ENCODE data around the gene CBLL1. TPM values are rescaled to one million over a fixed set of nuclear protein-coding genes. Genes with fewer than 3 reads are reported as not detected.

The CBLL1 gene
- total and polyA plus RNA-seq, 2 experiments from 2014 or later, result 31.1 to 67.4 TPM

DNA sequence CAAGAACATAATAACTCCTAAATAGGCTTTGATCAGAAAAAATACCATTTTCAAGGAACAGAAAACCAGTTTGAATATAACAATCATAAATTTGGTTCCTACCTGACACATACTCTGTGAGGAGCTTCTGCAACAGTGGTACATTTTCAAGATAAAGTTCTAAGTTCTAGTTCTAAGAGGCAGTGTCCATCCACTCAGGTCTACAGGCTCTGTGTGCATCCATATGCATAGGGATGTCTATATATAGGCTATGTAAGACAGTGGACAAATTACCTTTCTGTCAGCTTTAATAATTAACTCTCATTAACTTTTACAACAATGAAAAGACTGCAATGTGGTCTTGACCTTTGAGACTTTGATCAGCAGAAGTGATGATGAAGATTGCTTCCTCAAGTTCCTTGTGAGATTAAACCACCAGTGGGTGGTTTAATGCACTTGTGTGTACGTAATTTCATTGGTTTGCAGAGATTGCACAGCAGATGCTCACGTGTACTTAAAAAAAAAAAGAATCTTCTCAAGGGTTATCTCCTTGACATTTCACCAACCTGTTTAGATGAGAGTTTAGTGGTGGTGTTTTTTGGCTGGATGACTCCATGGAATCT, 59.2 kb downstream of the CBLL1 start, which contains the start of gene SLC26A3:
Gene SLC26A3, minus strand, starts transcription at position 215 of the 602 bp plus-strand sequence. CDS start 8,714 bp downstream, outside the sequence.
- no peak within 1 kb of the TSS for H3K27ac ChIP-seq (ENCODE audit: low read depth)
- Mint-ChIP-seq H3K9me3 (no peaks in the 10 kb centered on the region), H3K4me3 (no peak within 1 kb of the TSS), H3K27ac (no peak within 1 kb of the TSS), H3K36me3 (ENCODE audit: low read depth) (no peaks in the 10 kb centered on the region), H3K4me1 (no peaks in the 10 kb centered on the region), H3K27me3 (ENCODE audit: insufficient read depth, low read depth, poor library complexity) (no peaks in the 10 kb centered on the region)
- no peak for TF ChIP-seq CTCF (conservative IDR thresholded peaks at IDR 0.05; ENCODE audit: low read depth in 2 of 2)
- TF ChIP-seq CREB1 (CRISPR knock-in tag; IDR thresholded peaks at IDR 0.05; ENCODE audit: low read depth), result no peak
- no peak for TF ChIP-seq EZH2phosphoT487 (IDR thresholded peaks at IDR 0.05; ENCODE audit: unreplicated experiment)
- ATAC-seq (no peak), DNase-seq (ENCODE audit: low spot score) (no peak)
- no peaks in the 10 kb centered on the region for H3K79me2 ChIP-seq (replicated peaks; ENCODE audit: insufficient read depth)
- no peaks in the 10 kb centered on the region for H3K9me2 ChIP-seq (ENCODE audit: insufficient read depth)
- no peaks in the 10 kb centered on the region for H3K27me3 ChIP-seq (ENCODE audit: insufficient read depth)
- no peaks in the 10 kb centered on the region for H3F3A ChIP-seq (replicated peaks; ENCODE audit: low read depth)
- no peaks in the 10 kb centered on the region for H3K4me1 ChIP-seq (ENCODE audit: insufficient read depth)
- H4K20me1 ChIP-seq (replicated peaks; ENCODE audit: insufficient read depth), result no peaks in the 10 kb centered on the region
- no peak within 1 kb of the TSS for H3K4me2 ChIP-seq
- no peaks in the 10 kb centered on the region for H3K36me3 ChIP-seq (ENCODE audit: insufficient read depth)
- H3K4me3 ChIP-seq, result no peak within 1 kb of the TSS
- peak within 1 kb of the TSS; percentile 83; the same call in 1 of the 2 replicates for H2AFZ ChIP-seq

GRCh38 chr7:107809179-107809578, 65.2 kb downstream of the CBLL1 start:
- no peaks in the 10 kb centered on the region for H4K20me1 ChIP-seq (replicated peaks; ENCODE audit: insufficient read depth)
- H3K4me2 ChIP-seq, result no peak overlapping the region
- no peaks in the 10 kb centered on the region for H3K27me3 ChIP-seq (ENCODE audit: insufficient read depth)
- H3K36me3 Mint-ChIP-seq (ENCODE audit: low read depth), result no peaks in the 10 kb centered on the region
- no peak overlapping the region for H3K27ac ChIP-seq (ENCODE audit: low read depth)
- no peak for DNase-seq (ENCODE audit: low spot score)
- no peaks in the 10 kb centered on the region for H3K9me3 Mint-ChIP-seq
- no peaks in the 10 kb centered on the region for H3K9me2 ChIP-seq (ENCODE audit: insufficient read depth)
- no peak overlapping the region for H2AFZ ChIP-seq
- H3K36me3 ChIP-seq (ENCODE audit: insufficient read depth), result no peaks in the 10 kb centered on the region
- H3K4me3 ChIP-seq, result no peak overlapping the region
- H3K4me1 ChIP-seq (ENCODE audit: insufficient read depth), result no peaks in the 10 kb centered on the region
- H3F3A ChIP-seq (replicated peaks; ENCODE audit: low read depth), result no peaks in the 10 kb centered on the region
- ATAC-seq, result no peak
- H3K27ac Mint-ChIP-seq, result no peak overlapping the region
- H3K27me3 Mint-ChIP-seq (ENCODE audit: insufficient read depth, low read depth, poor library complexity), result peaks cover 2% of the 10 kb centered on the region
- no peak overlapping the region for H3K4me3 Mint-ChIP-seq
- H3K79me2 ChIP-seq (replicated peaks; ENCODE audit: insufficient read depth), result no peaks in the 10 kb centered on the region
- H3K4me1 Mint-ChIP-seq, result no peaks in the 10 kb centered on the region
- TF ChIP-seq EZH2phosphoT487 (IDR thresholded peaks at IDR 0.05; ENCODE audit: unreplicated experiment) (no peak), ZNF331 (CRISPR knock-in tag; IDR thresholded peaks at IDR 0.05; ENCODE audit: low read depth) (no peak), STAT1 (IDR thresholded peaks at IDR 0.05; ENCODE audit: unreplicated experiment) (no peak), CTCF (conservative IDR thresholded peaks at IDR 0.05; ENCODE audit: low read depth in 2 of 2) (no peak), EZH2 (IDR thresholded peaks at IDR 0.05; ENCODE audit: low read depth, unreplicated experiment) (no peak), JUNB (IDR thresholded peaks at IDR 0.05; ENCODE audit: unreplicated experiment) (no peak), NANOG (IDR thresholded peaks at IDR 0.05; ENCODE audit: borderline replicate concordance) (no peak)
- TF ChIP-seq, protein P1, sequence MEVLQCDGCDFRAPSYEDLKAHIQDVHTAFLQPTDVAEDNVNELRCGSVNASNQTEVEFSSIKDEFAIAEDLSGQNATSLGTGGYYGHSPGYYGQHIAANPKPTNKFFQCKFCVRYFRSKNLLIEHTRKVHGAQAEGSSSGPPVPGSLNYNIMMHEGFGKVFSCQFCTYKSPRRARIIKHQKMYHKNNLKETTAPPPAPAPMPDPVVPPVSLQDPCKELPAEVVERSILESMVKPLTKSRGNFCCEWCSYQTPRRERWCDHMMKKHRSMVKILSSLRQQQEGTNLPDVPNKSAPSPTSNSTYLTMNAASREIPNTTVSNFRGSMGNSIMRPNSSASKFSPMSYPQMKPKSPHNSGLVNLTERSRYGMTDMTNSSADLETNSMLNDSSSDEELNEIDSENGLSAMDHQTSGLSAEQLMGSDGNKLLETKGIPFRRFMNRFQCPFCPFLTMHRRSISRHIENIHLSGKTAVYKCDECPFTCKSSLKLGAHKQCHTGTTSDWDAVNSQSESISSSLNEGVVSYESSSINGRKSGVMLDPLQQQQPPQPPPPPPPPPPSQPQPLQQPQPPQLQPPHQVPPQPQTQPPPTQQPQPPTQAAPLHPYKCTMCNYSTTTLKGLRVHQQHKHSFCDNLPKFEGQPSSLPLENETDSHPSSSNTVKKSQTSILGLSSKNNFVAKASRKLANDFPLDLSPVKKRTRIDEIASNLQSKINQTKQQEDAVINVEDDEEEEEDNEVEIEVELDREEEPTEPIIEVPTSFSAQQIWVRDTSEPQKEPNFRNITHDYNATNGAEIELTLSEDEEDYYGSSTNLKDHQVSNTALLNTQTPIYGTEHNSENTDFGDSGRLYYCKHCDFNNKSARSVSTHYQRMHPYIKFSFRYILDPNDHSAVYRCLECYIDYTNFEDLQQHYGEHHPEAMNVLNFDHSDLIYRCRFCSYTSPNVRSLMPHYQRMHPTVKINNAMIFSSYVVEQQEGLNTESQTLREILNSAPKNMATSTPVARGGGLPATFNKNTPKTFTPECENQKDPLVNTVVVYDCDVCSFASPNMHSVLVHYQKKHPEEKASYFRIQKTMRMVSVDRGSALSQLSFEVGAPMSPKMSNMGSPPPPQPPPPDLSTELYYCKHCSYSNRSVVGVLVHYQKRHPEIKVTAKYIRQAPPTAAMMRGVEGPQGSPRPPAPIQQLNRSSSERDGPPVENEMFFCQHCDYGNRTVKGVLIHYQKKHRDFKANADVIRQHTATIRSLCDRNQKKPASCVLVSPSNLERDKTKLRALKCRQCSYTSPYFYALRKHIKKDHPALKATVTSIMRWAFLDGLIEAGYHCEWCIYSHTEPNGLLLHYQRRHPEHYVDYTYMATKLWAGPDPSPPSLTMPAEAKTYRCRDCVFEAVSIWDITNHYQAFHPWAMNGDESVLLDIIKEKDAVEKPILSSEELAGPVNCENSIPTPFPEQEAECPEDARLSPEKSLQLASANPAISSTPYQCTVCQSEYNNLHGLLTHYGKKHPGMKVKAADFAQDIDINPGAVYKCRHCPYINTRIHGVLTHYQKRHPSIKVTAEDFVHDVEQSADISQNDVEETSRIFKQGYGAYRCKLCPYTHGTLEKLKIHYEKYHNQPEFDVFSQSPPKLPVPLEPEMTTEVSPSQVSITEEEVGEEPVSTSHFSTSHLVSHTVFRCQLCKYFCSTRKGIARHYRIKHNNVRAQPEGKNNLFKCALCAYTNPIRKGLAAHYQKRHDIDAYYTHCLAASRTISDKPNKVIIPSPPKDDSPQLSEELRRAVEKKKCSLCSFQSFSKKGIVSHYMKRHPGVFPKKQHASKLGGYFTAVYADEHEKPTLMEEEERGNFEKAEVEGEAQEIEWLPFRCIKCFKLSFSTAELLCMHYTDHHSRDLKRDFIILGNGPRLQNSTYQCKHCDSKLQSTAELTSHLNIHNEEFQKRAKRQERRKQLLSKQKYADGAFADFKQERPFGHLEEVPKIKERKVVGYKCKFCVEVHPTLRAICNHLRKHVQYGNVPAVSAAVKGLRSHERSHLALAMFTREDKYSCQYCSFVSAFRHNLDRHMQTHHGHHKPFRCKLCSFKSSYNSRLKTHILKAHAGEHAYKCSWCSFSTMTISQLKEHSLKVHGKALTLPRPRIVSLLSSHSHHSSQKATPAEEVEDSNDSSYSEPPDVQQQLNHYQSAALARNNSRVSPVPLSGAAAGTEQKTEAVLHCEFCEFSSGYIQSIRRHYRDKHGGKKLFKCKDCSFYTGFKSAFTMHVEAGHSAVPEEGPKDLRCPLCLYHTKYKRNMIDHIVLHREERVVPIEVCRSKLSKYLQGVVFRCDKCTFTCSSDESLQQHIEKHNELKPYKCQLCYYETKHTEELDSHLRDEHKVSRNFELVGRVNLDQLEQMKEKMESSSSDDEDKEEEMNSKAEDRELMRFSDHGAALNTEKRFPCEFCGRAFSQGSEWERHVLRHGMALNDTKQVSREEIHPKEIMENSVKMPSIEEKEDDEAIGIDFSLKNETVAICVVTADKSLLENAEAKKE (CRISPR knock-in tag; IDR thresholded peaks at IDR 0.05), result no peak
- TF ChIP-seq, protein P2, sequence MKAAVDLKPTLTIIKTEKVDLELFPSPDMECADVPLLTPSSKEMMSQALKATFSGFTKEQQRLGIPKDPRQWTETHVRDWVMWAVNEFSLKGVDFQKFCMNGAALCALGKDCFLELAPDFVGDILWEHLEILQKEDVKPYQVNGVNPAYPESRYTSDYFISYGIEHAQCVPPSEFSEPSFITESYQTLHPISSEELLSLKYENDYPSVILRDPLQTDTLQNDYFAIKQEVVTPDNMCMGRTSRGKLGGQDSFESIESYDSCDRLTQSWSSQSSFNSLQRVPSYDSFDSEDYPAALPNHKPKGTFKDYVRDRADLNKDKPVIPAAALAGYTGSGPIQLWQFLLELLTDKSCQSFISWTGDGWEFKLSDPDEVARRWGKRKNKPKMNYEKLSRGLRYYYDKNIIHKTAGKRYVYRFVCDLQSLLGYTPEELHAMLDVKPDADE (IDR thresholded peaks at IDR 0.05), result no peak

All from GM23338 (cell line).